Kidney (tissue), 14 donors: Measurements from ENCODE around the gene PCDHGA2. TPM values are rescaled to one million over a fixed set of nuclear protein-coding genes. Genes with fewer than 3 reads are reported as not detected.
A peak's percentile ranks its signal among the peaks of the same experiment; 100 is the strongest.
"Not testable (repeated sequence)": the region's sequence is repeated elsewhere in the genome, so short reads cannot be mapped to it uniquely, and the experiment has no call there.

Experiments
- DNase-seq, 5 donors: peaks; one replicate each; pipeline ENCODE4 v3.0.0-alpha.2; 2013 to 2020
- FAIRE-seq: peaks from 2 replicates; lab custom pipeline; 2012; peaks lifted over from hg19 to GRCh38; lab: Jason Lieb, UNC
- H3K27ac ChIP-seq, 2 donors: one replicate each; pipeline ENCODE4 v1.7.0; 2013; ENCODE audit warnings: low read depth in 2 of 2, low read length in 2 of 2, inconsistent platforms in 1 of 2
- H3K27me3 ChIP-seq: one replicate; pipeline ENCODE4 v1.7.1; 2013; ENCODE audit warnings: low read length, inconsistent platforms; ENCODE audit not compliant: control insufficient read depth, insufficient read depth
- H3K36me3 ChIP-seq, 3 donors: one replicate each; pipeline versions ENCODE4 v1.7.0 to v1.7.1; 2013; ENCODE audit warnings: low read length in 3 of 3, control low read depth in 1 of 3, inconsistent platforms in 1 of 3; ENCODE audit not compliant: insufficient read depth in 3 of 3, control insufficient read depth in 2 of 3
- H3K4me1 ChIP-seq, 3 donors: one replicate each; pipeline versions ENCODE4 v1.7.0 to v1.7.1; 2013; ENCODE audit warnings: low read length in 3 of 3, inconsistent platforms in 1 of 3, low read depth in 1 of 3; ENCODE audit not compliant: control insufficient read depth in 2 of 3, insufficient read depth in 2 of 3
- H3K4me3 ChIP-seq, 3 donors: one replicate each; pipeline versions ENCODE4 v1.7.0 to v1.8.1; 2013; ENCODE audit warnings: low read length in 3 of 3, control low read depth in 1 of 3, inconsistent platforms in 1 of 3
- H3K9ac ChIP-seq, 3 donors: one replicate each; pipeline versions ENCODE4 v1.7.0 to v1.7.1; 2013; ENCODE audit warnings: low read length in 3 of 3, control low read depth in 1 of 3, inconsistent platforms in 1 of 3
- H3K9me3 ChIP-seq, 3 donors: one replicate each; pipeline versions ENCODE4 v1.7.0 to v1.7.1; 2013; ENCODE audit warnings: low read length in 3 of 3, control low read depth in 1 of 3, inconsistent platforms in 1 of 3; ENCODE audit not compliant: control insufficient read depth in 2 of 3, insufficient read depth in 1 of 3
- CTCF ChIP-seq: IDR thresholded peaks from 3 replicates; pipeline ENCODE4 v1.5.1; 2012; ENCODE audit warnings: mild to moderate bottlenecking, moderate library complexity, borderline replicate concordance; ENCODE audit not compliant: insufficient read depth; ENCODE audit errors: extremely low read depth
- intact Hi-C: fragments of 100-400 bp; cut with DNase I; formaldehyde crosslinking; loops from one replicate; pipeline ENCODE4 v1.11.1; 2022
- polyA plus RNA-seq: library from polyadenylated mRNA; stranded (reverse); fragments of 350-450 nt; fragmentation: Illumina TruSeq; extraction: RNeasy Lipid Tissue Mini Kit (QIAGEN cat#74804); gene quantifications from one replicate; pipeline ENCODE4 v1.2.3, GENCODE V29; 2014; ENCODE audit warnings: low read depth, low replicate concordance; ENCODE audit not compliant: insufficient read depth
- total RNA-seq: library from RNA; stranded (reverse); fragmentation: NEBNext Ultra II Directional; extraction: Animal tissue kit (Norgen Biotek cat#: 25700); gene quantifications from one replicate; pipeline ENCODE4 v1.2.1, GENCODE V29; 2021
- donor health status: control.
- donor health status: control.
- donor health status: control.
- donor health status: control.
- donor health status: control.
- donor health status: DM: yes; HTN: yes; CAD: no.
- donor health status: Normal renal cell carcinoma (clear cell type).

PCDHGA2 gene
- total and polyA plus RNA-seq, 2 donors from 2014 or later = 0.73 to 4.7 TPM

GRCh38 chr5:141384471-141385267, 46.1 kb downstream of the PCDHGA2 start:
- H3K27ac ChIP-seq = no peak overlapping the region
- intact Hi-C loops = no loop called here
- no peak overlapping the region for H3K4me3 ChIP-seq
- peaks cover 6 to 65% (median 17%) of the 10 kb centered on the region in 3 donors for H3K9me3 ChIP-seq
- H3K9ac ChIP-seq = no peak overlapping the region
- no peaks in the 10 kb centered on the region for H3K36me3 ChIP-seq
- no peaks in the 10 kb centered on the region for H3K27me3 ChIP-seq
- FAIRE-seq (no peak), DNase-seq (peak in 1 of 5 donors; percentile 61)
- no peaks in the 10 kb centered on the region for H3K4me1 ChIP-seq
- no peak for TF ChIP-seq CTCF

GRCh38 chr5:141387557-141388311, 49.2 kb downstream of the PCDHGA2 start, which contains the start of gene PCDHGB4:
Gene PCDHGB4, plus strand, starts transcription at chr5:141387698. Its CDS starts 187 bp downstream, at chr5:141387885.
- H3K4me1 ChIP-seq, H3K9ac ChIP-seq, H3K27ac ChIP-seq, H3K27me3 ChIP-seq, intact Hi-C loops, H3K36me3 ChIP-seq, FAIRE-seq: not testable (repeated sequence)
- Histone ChIP-seq H3K4me3 (peak within 1 kb of the TSS in 2 of 3 donors; percentile 23 to 25), H3K9me3 (peaks cover 4 to 85% (median 19%) of the 10 kb centered on the region in 3 donors)
- peak; percentile 28 for TF ChIP-seq CTCF
- DNase-seq = peak in 3 of 5 donors; percentile 29 to 48 (median 33)

GRCh38 chr5:141388661-141389060, 50.1 kb downstream of the PCDHGA2 start:
- no peak for TF ChIP-seq CTCF
- Histone ChIP-seq H3K4me3 (peak overlapping the region in 2 of 3 donors; percentile 23 to 25), H3K36me3 (no peaks in the 10 kb centered on the region), H3K9me3 (peaks cover 4 to 84% (median 19%) of the 10 kb centered on the region in 3 donors), H3K4me1 (no peaks in the 10 kb centered on the region), H3K27me3 (no peaks in the 10 kb centered on the region), H3K27ac (no peak overlapping the region), H3K9ac (no peak overlapping the region)
- DNase-seq = no peak
- no peak for FAIRE-seq
- intact Hi-C loops = no loop called here
